Hindlimb muscle (tissue), 1 donor: Measurements from ENCODE around the gene CLDN25. TPM values are rescaled to one million over a fixed set of nuclear protein-coding genes. Genes with fewer than 3 reads are reported as not detected.
"Not testable (repeated sequence)": the region's sequence is repeated elsewhere in the genome, so short reads cannot be mapped to it uniquely, and the experiment has no call there.

Experiments
- DNase-seq: peaks from one replicate; pipeline ENCODE4 v3.0.0-alpha.2; 2013
- polyA plus RNA-seq: library from polyadenylated mRNA; unstranded; fragments of 120-200 nt; gene quantifications from one replicate; pipeline ENCODE4 v1.2.1, GENCODE V29; 2013; ENCODE audit not compliant: insufficient read length

CLDN25 gene
- 0.62 TPM for polyA plus RNA-seq

DNA sequence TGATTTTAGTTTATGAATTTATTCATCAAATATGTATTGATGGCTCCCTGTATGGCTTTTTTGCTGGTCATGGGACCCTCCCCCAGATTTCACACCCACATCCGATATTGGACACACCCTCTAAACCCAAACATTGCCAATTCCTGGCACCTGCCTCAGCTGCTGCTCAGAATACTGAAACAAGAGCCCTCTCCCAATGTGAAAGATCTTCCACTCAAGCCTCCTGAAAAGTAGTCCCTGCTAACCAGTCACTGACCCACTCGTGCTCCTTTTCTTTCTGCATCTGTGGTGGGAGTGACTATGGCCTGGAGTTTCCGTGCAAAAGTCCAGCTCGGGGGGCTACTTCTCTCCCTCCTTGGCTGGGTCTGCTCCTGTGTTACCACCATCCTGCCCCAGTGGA, at the start of gene CLDN25:
TSS of gene CLDN25 (plus strand) at position 301 of the 400 bp plus-strand sequence. CDS start at position 301, 0 bp downstream.
- no peak for DNase-seq

- peak; percentile 45 for DNase-seq
These were observed 48.5 kb upstream of the CLDN25 start for GRCh38 chr11:113730887-113731726.

DNA sequence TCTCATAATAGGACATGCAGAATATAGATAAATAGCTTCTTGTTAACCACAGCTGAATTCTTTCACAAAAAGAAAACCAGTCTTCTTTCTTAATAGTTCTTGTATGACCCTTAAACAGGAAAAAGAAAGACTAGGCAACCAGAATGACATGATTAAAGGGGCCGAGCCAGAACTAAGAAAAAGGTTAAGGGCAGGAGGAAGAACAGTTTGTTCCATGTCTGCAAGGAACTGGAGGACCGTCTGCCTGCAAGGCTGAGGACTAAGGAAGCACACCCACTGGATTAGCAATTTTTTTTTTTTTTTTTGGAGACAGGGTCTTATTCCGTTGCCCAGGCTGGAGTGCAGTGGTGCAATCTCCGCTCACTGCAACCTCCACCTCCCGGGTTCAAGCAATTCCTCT, 47.5 kb upstream of the CLDN25 start:
- no peak for DNase-seq

DNA sequence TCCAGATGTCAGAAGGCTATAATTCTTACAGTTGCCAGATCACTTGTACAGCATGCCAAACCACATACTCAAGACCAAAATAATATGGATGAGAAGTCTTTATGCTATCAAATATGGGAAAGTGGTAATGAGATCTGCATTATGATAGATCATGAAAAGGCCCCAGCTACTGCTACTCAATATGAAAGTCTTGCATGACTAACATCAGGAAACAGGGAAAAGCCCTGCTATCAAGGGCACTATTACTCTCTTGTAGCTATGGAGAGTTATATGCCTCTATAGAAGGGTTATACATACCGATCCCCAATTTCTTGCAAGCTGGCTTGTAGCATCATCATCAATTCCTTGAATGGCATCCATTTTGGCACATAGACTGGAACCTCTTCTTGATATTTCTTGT, 43.3 kb upstream of the CLDN25 start:
- DNase-seq = no peak

- no peak for DNase-seq
These were observed 26.7 kb upstream of the CLDN25 start for GRCh38 chr11:113752932-113753331.

DNA sequence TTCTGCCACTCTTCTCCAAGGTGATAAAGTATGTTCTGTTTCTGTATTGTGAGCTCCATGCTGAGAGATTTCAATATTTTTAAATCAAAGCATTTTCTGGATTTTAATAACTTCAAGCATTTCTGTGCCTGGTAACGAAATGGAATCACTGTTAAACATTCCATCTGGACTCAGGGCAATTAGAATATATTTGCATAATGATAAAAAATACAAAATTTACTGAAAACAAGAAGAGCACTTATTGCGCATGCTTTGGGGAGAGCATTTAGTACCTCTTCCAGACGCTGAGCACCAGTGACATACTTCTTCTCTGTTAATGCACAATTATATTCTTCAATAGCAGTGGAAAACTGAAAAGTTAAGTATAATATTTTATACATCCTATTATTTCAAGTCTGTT, 19.4 kb upstream of the CLDN25 start:
- DNase-seq = no peak

- not testable (repeated sequence) for DNase-seq
These were observed 16.6 kb upstream of the CLDN25 start for GRCh38 chr11:113763040-113763439.

- no peak for DNase-seq
These were observed 14.9 kb upstream of the CLDN25 start for GRCh38 chr11:113764527-113765219.

GRCh38 chr11:113771964-113772363, 7.6 kb upstream of the CLDN25 start:
- no peak for DNase-seq

DNA sequence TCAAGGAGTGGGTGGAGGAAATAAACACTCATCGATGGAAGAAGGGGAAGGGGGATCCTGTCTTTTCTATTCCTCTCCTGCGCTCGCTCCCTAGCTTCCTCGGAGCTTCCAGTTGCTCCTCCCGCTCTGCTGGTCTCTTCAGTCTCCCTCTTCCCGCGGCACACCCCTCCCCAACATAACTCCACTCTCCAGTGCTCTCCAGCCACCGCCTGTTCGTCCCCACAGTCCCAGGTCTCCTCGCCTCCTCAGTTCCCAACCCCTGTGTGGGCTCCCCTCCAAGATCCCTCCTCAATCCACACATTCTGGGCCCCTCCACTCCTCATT, 6.5 kb upstream of the CLDN25 start:
- DNase-seq = no peak

GRCh38 chr11:113773416-113774173, 6.0 kb upstream of the CLDN25 start, which contains the start of gene ZW10:
Gene ZW10 (minus strand): TSS chr11:113773692. CDS start chr11:113773666, 26 bp downstream.
- DNase-seq = peak; percentile 99

GRCh38 chr11:113774174-113774503, 5.5 kb upstream of the CLDN25 start:
- no peak for DNase-seq

DNA sequence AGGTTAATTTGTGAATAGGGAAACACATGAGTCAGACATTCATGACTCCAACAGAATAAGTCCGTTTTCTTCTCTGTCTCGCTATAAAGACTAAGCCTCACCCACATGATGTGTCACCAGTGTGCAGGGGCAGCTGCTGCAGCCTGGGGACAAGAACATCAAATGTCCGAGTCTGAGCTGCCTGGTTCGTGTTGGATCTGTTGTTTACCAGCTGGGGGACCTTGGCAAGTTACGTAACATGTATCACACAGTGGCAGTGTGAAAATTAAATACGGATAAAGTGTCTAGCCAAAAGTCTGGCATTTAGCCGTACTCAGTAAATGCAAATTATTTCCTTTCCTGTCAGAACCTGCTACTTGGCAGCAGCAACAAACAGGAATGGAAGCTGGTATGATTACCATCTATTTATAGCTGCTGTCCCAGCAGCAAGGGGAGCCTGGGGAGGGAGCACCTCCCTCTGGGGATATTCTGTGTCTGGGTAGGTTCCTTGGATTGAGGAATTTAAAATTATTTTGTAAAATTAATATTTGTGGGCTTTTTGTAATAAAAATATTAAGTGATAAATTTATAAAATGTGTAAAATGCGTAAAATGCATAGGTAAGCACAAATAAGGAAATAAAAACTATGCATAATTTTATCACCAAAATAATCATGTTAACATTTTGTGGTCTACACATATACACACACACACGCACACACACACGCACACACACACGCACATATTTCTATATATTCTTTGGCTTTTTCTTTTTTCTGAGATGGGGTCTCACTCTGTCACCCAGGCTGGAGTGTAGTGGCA, 1.3 kb upstream of the CLDN25 start:
- peak; percentile 4 for DNase-seq

GRCh38 chr11:113781682-113782081, 2.1 kb downstream of the CLDN25 start:
- DNase-seq = no peak

GRCh38 chr11:113782134-113782533, 2.5 kb downstream of the CLDN25 start:
- no peak for DNase-seq

- not testable (repeated sequence) for DNase-seq
These were observed 9.4 kb downstream of the CLDN25 start for GRCh38 chr11:113789016-113789415.

DNA sequence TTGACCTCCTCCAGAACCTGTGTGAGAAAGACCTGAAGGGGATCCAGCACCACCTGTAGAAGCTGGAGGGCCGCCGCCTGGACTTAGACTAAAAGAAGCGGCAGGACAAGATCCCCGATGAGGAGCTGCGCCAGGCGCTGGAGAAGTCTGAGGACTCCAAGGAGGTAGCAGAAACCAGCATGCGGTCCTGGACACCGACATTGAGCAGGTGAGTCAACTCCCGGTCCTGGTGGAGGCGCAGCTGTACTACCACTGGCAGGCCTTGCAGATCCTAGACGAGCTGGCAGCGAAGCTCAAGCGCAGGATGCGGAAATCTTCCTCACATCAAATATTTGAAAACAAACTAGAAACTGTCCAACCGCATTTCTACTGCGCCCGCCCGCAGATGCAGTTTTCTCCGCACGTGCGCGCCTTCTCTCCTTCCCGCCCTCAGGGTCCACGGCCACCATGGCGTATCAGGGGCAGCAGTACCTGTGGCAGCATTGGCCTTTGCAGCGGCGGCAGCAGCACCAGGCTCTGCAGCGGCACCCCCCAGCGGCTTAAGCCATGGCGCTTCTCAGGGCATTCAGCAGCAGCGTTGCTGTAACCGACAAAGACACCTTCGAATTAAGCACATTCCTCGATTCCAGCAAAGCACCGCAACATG, 10.2 kb downstream of the CLDN25 start:
- DNase-seq = no peak

DNA sequence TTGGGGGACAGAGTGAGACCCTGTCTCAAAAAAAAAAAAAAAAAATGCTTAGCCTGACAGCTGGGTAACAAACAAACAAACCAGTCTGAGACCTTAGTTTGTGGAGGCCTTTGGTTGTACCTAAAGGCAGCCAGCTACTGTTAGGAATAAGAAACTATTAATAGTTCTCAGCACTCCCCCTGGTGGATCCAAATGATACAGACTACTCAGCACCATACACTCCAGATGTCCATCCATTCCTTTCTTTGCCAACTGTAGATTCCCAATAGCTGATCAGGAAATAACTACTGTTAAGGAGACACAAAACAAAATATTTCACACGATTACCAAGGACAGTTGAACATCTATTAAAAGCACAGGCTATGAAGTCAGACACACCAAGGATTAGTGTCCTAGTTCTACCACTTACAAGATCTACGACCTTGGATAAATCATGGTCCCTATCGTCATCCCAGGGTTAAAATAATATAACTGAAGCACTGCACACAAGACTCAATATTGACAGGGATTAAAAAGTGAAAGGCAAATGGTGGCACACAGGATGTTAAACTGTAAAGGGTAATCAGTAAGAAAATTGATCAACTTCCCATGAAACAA, 17.2 kb downstream of the CLDN25 start:
- no peak for DNase-seq

- DNase-seq = no peak
These were observed 23.0 kb downstream of the CLDN25 start for GRCh38 chr11:113802621-113803020.

DNA sequence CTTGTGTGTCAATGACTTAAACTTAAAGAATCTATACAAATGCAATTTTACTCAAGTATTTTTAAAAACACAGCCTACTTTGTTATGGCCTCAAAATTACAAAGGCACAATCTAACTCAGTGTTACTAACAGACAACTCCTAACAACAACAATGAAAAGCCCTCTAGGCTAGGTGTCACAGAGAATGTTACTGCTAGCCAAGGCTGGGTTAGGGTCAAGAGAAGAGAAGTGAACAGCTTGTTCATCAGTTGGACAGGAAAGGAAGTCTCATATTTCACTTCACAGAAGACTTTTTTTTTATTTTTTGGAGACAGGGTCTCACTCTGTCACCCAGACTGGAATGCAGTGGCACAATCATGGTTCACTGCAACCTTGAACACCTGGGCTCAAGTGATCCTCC, 26.0 kb downstream of the CLDN25 start:
- DNase-seq = no peak

- DNase-seq = peak; percentile 3
These were observed 26.8 kb downstream of the CLDN25 start for GRCh38 chr11:113806406-113806805.
